ENCODE data around the gene HAUS3.
A peak's percentile ranks its signal among the peaks of the same experiment; 100 is the strongest.

The HAUS3 gene

DNA sequence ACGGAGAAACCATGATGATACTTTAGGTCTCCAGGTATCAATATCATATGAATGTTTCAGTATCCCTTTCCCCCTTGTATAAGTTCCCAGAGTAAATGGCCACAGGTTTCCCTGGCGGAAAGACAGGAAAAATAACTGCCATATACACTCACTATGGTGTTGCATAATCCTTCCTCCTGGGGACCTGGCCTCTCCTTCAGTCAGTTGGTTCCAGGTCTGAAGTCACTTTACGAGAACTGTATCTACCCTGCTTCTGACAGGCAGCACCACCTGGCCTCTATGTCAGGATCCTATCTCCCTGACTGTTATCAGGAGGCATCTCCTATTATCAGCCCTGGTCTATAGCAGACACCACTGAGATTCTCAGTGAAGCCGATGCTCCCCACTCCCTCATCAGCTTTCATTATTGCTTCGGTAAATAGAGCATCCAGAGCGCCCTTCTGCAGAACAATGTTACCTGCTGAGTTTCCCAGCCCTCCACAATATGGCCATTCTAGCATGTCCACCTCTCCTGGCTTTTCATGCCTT, 22.6 kb downstream of the HAUS3 start:
- Histone ChIP-seq H3K27ac (ENCODE audit: extremely low read depth, low read depth, low read length) (no peak overlapping the region), H3K4me3 (ENCODE audit: low read depth, low read length) (no peak overlapping the region), H3K4me1 (ENCODE audit: control insufficient read depth, insufficient read depth, low read length) (no peaks in the 10 kb centered on the region), H3K9me3 (ENCODE audit: control insufficient read depth, insufficient read depth, low read depth, low read length) (no peaks in the 10 kb centered on the region), H3K36me3 (ENCODE audit: control insufficient read depth in 2 of 2, insufficient read depth in 1 of 2, low read length in 2 of 2) (peaks cover 0 to 36% of the 10 kb centered on the region in 2 experiments; a peak in 1 of 3 replicates)
- ChIA-PET CTCF (interaction anchor here (0.6 to 2.3 kb wide), 13 partner anchors 9 to 561 kb away, joined by 3 to 15 read pairs (median 4); no protein-coding TSS in a partner anchor), POLR2A (no interaction called here)
- TF ChIP-seq ZNF24 (tag by site-specific recombination; IDR thresholded peaks at IDR 0.05): no peak
- no peak for TF ChIP-seq ZNF621 (tag by site-specific recombination; IDR thresholded peaks at IDR 0.05)
- no peak for TF ChIP-seq ZNF404 (tag by site-specific recombination; IDR thresholded peaks at IDR 0.05)
- no peak for TF ChIP-seq PRDM4 (tag by site-specific recombination; IDR thresholded peaks at IDR 0.05)
- no peak for TF ChIP-seq ZNF776 (tag by site-specific recombination; IDR thresholded peaks at IDR 0.05; ENCODE audit: borderline replicate concordance)
- no peak for TF ChIP-seq ZNF747 (tag by site-specific recombination; IDR thresholded peaks at IDR 0.05)
- TF ChIP-seq ZNF221 (tag by site-specific recombination; IDR thresholded peaks at IDR 0.05; ENCODE audit: borderline replicate concordance): no peak
- no peak for TF ChIP-seq ZNF514 (tag by site-specific recombination; IDR thresholded peaks at IDR 0.05)
- TF ChIP-seq ZNF707 (tag by site-specific recombination; IDR thresholded peaks at IDR 0.05): no peak
- no peak for TF ChIP-seq TCF7L2 (IDR thresholded peaks at IDR 0.05; ENCODE audit: borderline replicate concordance, low read depth, low read length)
- no peak for TF ChIP-seq ZNF76 (tag by site-specific recombination; IDR thresholded peaks at IDR 0.05; ENCODE audit: borderline replicate concordance, low read depth)
- no peak for TF ChIP-seq ZBTB17 (tag by site-specific recombination; IDR thresholded peaks at IDR 0.05)

- CTCF ChIA-PET: interaction anchor here (0.6 to 1.9 kb wide), 5 partner anchors 10 to 732 kb away, joined by 3 to 7 read pairs (median 4); no protein-coding TSS in a partner anchor
- Histone ChIP-seq H3K9me3 (ENCODE audit: control insufficient read depth, insufficient read depth, low read depth, low read length) (no peaks in the 10 kb centered on the region), H3K4me1 (ENCODE audit: control insufficient read depth, insufficient read depth, low read length) (no peaks in the 10 kb centered on the region), H3K4me3 (ENCODE audit: low read depth, low read length) (no peak overlapping the region), H3K36me3 (ENCODE audit: control insufficient read depth in 2 of 2, insufficient read depth in 1 of 2, low read length in 2 of 2) (peaks cover 0 to 32% of the 10 kb centered on the region in 2 experiments; a peak in 1 of 3 replicates), H3K27ac (ENCODE audit: extremely low read depth, low read depth, low read length) (no peak overlapping the region)
- POLR2A ChIA-PET: no interaction called here
- 0 out of 2 replicates have a peak, but pooled peaks have one; percentile 32 for TF ChIP-seq ZNF629 (tag by site-specific recombination; IDR thresholded peaks at IDR 0.05)
- TF ChIP-seq ZFHX2 (tag by site-specific recombination; conservative IDR thresholded peaks at IDR 0.05): 0 out of 2 replicates have a peak, but pooled peaks have one; percentile 7
- no peak for TF ChIP-seq ZBTB44 (tag by site-specific recombination; IDR thresholded peaks at IDR 0.05)
- TF ChIP-seq, protein P1, sequence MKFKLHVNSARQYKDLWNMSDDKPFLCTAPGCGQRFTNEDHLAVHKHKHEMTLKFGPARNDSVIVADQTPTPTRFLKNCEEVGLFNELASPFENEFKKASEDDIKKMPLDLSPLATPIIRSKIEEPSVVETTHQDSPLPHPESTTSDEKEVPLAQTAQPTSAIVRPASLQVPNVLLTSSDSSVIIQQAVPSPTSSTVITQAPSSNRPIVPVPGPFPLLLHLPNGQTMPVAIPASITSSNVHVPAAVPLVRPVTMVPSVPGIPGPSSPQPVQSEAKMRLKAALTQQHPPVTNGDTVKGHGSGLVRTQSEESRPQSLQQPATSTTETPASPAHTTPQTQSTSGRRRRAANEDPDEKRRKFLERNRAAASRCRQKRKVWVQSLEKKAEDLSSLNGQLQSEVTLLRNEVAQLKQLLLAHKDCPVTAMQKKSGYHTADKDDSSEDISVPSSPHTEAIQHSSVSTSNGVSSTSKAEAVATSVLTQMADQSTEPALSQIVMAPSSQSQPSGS (tag by site-specific recombination; IDR thresholded peaks at IDR 0.05; ENCODE audit: low read depth): peak; percentile 69
- 0 out of 2 replicates have a peak, but pooled peaks have one; percentile 24 for TF ChIP-seq ZFP69B (tag by site-specific recombination; IDR thresholded peaks at IDR 0.05)
- TF ChIP-seq, protein P2, sequence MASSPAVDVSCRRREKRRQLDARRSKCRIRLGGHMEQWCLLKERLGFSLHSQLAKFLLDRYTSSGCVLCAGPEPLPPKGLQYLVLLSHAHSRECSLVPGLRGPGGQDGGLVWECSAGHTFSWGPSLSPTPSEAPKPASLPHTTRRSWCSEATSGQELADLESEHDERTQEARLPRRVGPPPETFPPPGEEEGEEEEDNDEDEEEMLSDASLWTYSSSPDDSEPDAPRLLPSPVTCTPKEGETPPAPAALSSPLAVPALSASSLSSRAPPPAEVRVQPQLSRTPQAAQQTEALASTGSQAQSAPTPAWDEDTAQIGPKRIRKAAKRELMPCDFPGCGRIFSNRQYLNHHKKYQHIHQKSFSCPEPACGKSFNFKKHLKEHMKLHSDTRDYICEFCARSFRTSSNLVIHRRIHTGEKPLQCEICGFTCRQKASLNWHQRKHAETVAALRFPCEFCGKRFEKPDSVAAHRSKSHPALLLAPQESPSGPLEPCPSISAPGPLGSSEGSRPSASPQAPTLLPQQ (tag by site-specific recombination; IDR thresholded peaks at IDR 0.05): peak; percentile 76
These were observed 23.5 kb downstream of the HAUS3 start for GRCh38 chr4:2218436-2218835.

Measured in HEK293 (cell line).